Measurements from ENCODE around the gene EMP2. TPM values are rescaled to one million over a fixed set of nuclear protein-coding genes. Genes with fewer than 3 reads are reported as not detected.

Gene EMP2
- total RNA-seq, 2 experiments from 2014 or later = not detected

DNA sequence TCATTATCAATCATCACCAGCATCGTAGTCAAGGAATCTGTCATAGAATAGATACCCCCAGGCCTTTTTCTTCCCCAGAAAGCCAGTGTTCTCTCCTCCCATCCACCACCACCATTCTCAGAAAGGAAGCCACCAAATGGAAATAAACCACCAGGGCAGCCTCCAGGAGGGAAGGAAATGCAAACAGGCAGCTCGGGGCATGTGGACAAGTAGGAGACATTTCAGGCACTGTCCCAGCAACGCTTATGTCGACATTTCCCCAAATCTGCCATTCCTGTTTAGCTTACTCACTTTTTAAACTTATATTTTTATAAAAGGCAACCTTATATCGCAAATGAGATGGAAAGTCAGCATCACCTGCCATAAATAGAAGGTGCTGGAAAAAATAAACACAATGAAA lies 15.8 kb downstream of the EMP2 start:
- Histone ChIP-seq H2AFZ (ENCODE audit: low read length) (no peak overlapping the region), H3K27ac (ENCODE audit: low read depth, low read length, poor library complexity, severe bottlenecking) (no peak overlapping the region), H3K4me3 (ENCODE audit: low read depth, low read length, poor library complexity, severe bottlenecking) (no peak overlapping the region), H3K4me1 (ENCODE audit: insufficient read depth, low read length, poor library complexity, severe bottlenecking) (no peaks in the 10 kb centered on the region), H3K79me2 (ENCODE audit: insufficient read depth, low read depth, low read length) (no peaks in the 10 kb centered on the region), H3K36me3 (ENCODE audit: insufficient read depth, low read length) (no peaks in the 10 kb centered on the region), H3K4me2 (ENCODE audit: low read length) (no peak overlapping the region), H4K20me1 (ENCODE audit: insufficient read depth, low read length) (no peaks in the 10 kb centered on the region), H3K9me3 (ENCODE audit: low read length) (no peaks in the 10 kb centered on the region), H3K9me2 (ENCODE audit: insufficient read depth, low read length) (no peaks in the 10 kb centered on the region)
- DNase-seq (ENCODE audit: low spot score) = no peak
- ChIA-PET POLR2A (interaction anchor here (0.6 to 0.7 kb wide), 2 partner anchors 82 to 1536 kb away, joined by 3 read pairs; no protein-coding TSS in a partner anchor), CTCF (ENCODE audit: unreplicated experiment) (no interaction called here)
- TF ChIP-seq EZH2phosphoT487 (IDR thresholded peaks at IDR 0.05; ENCODE audit: borderline replicate concordance, low read depth, low read length) (no peak), CTCF (conservative IDR thresholded peaks at IDR 0.05; ENCODE audit: low read length) (no peak)
- intact Hi-C loops (cut with micrococcal nuclease; ENCODE audit: unreplicated experiment) = no loop called here
- no TSS peak for BruUV-seq (replicated peaks)

DNA sequence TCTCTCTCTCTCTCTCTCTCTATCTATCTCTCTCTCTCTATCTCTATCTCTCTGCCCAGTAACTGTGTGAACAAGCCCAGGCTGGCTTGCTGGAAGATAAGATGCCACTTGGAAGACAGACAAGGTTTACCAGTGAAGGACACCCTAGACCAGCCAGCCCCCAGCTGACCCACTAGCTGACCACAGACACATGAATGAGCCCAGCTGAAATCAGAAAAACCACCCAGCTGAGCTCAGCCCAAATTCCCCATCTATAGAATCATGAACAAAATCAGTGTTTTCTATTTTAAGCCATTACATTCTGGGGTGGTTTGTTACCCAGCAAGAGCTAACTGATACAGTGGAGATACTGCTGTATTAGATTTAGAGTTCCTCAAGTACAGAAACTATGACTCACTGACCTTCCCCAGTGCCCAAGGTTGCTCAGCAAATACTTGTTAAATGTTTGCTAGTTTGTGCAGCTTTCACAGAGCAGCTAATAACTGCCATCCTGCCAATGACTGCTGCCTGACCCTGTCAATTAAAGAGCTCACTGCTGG lies 18.0 kb downstream of the EMP2 start:
- H3K27ac ChIP-seq (ENCODE audit: low read depth, low read length, poor library complexity, severe bottlenecking) = no peak overlapping the region
- ChIA-PET CTCF (ENCODE audit: unreplicated experiment) (no interaction called here), POLR2A (interaction anchor here (1.1 kb wide), 1 partner anchor 10 kb away, joined by 4 read pairs; no protein-coding TSS in a partner anchor)
- H3K4me3 ChIP-seq (ENCODE audit: low read depth, low read length, poor library complexity, severe bottlenecking) = no peak overlapping the region
- no peaks in the 10 kb centered on the region for H3K36me3 ChIP-seq (ENCODE audit: insufficient read depth, low read length)
- intact Hi-C loops (cut with micrococcal nuclease; ENCODE audit: unreplicated experiment) = no loop called here
- DNase-seq (ENCODE audit: low spot score) = no peak
- no peaks in the 10 kb centered on the region for H3K79me2 ChIP-seq (ENCODE audit: insufficient read depth, low read depth, low read length)
- H3K9me3 ChIP-seq (ENCODE audit: low read length) = no peaks in the 10 kb centered on the region
- no peaks in the 10 kb centered on the region for H4K20me1 ChIP-seq (ENCODE audit: insufficient read depth, low read length)
- H3K4me2 ChIP-seq (ENCODE audit: low read length) = no peak overlapping the region
- no peaks in the 10 kb centered on the region for H3K4me1 ChIP-seq (ENCODE audit: insufficient read depth, low read length, poor library complexity, severe bottlenecking)
- no peak overlapping the region for H2AFZ ChIP-seq (ENCODE audit: low read length)
- no TSS peak for BruUV-seq (replicated peaks)
- H3K9me2 ChIP-seq (ENCODE audit: insufficient read depth, low read length) = no peaks in the 10 kb centered on the region
- no peak for TF ChIP-seq EZH2phosphoT487 (IDR thresholded peaks at IDR 0.05; ENCODE audit: borderline replicate concordance, low read depth, low read length)
- TF ChIP-seq CTCF (conservative IDR thresholded peaks at IDR 0.05; ENCODE audit: low read length) = no peak

- H3K27ac ChIP-seq (ENCODE audit: low read depth, low read length, poor library complexity, severe bottlenecking) = no peak overlapping the region
- no peak for TF ChIP-seq CTCF (conservative IDR thresholded peaks at IDR 0.05; ENCODE audit: low read length)
- no peak for TF ChIP-seq EZH2phosphoT487 (IDR thresholded peaks at IDR 0.05; ENCODE audit: borderline replicate concordance, low read depth, low read length)
- H3K9me3 ChIP-seq (ENCODE audit: low read length) = no peaks in the 10 kb centered on the region
- H3K79me2 ChIP-seq (ENCODE audit: insufficient read depth, low read depth, low read length) = no peaks in the 10 kb centered on the region
- no peaks in the 10 kb centered on the region for H3K36me3 ChIP-seq (ENCODE audit: insufficient read depth, low read length)
- no TSS peak for BruUV-seq (replicated peaks)
- no peaks in the 10 kb centered on the region for H3K9me2 ChIP-seq (ENCODE audit: insufficient read depth, low read length)
- H3K4me1 ChIP-seq (ENCODE audit: insufficient read depth, low read length, poor library complexity, severe bottlenecking) = no peaks in the 10 kb centered on the region
- H4K20me1 ChIP-seq (ENCODE audit: insufficient read depth, low read length) = no peaks in the 10 kb centered on the region
- no peak for DNase-seq (ENCODE audit: low spot score)
- CTCF ChIA-PET (ENCODE audit: unreplicated experiment) = no interaction called here
- intact Hi-C loops (cut with micrococcal nuclease; ENCODE audit: unreplicated experiment) = no loop called here
- no peak overlapping the region for H3K4me2 ChIP-seq (ENCODE audit: low read length)
- POLR2A ChIA-PET = interaction anchor here (0.6 kb wide), 1 partner anchor 302 kb away, joined by 3 read pairs; no protein-coding TSS in a partner anchor
- no peak overlapping the region for H2AFZ ChIP-seq (ENCODE audit: low read length)
- H3K4me3 ChIP-seq (ENCODE audit: low read depth, low read length, poor library complexity, severe bottlenecking) = no peak overlapping the region
Observed at GRCh38 chr16:10561425-10561824, 19.0 kb downstream of the EMP2 start.

All from OCI-LY7 (cell line).